Skin of body (tissue), 2 donors: ENCODE results near the gene ZBTB7C. TPM values are rescaled to one million over a fixed set of nuclear protein-coding genes. Genes with fewer than 3 reads are reported as not detected.
A peak's percentile ranks its signal among the peaks of the same experiment; 100 is the strongest.

ENCODE experiments used
- DNase-seq: peaks from one replicate; lab custom pipeline; 2025; lab: John Stamatoyannopoulos, UW
- total RNA-seq: library from RNA; depleted of rRNA; stranded (reverse); fragments of >200 nt; gene quantifications from one replicate; pipeline ENCODE4 v1.2.3, GENCODE V29; 2014

Gene ZBTB7C
- total RNA-seq, 1 donor from 2014 or later, result 6.3 TPM

- DNase-seq, result peak; percentile 10
Measured at GRCh38 chr18:48072428-48073204, 336.6 kb downstream of the ZBTB7C start.

DNA sequence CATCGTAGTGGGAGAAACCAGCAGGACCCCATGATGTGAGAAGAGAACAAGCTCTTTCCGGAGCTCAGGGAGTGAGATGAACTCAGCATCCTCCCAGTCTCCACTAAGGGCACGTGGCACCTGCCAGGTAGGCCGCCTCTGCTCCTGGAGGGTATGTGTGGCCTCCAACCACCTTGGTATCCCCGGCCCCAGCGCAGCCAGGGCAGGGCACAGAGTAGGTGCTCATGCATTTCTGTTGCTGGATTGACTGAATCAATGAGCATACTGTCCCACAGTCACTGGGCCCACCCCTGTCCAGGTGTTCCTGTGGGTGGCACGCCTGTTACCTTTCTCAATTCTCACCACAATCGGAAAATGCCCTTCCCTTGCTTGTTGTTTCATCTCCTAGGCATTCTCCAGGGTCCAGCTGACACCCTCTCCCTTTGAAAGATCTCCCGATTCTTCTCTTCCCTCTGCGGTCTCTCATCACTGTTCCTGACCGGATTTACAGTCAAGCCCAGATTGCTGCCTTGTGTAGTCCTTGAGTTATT, 340.2 kb downstream of the ZBTB7C start:
- DNase-seq, result no peak

- no peak for DNase-seq
Measured at GRCh38 chr18:48066225-48066652, 342.9 kb downstream of the ZBTB7C start.

GRCh38 chr18:48065601-48065995, 343.6 kb downstream of the ZBTB7C start:
- DNase-seq, result no peak

GRCh38 chr18:48064978-48065600, 344.1 kb downstream of the ZBTB7C start:
- DNase-seq, result no peak

DNA sequence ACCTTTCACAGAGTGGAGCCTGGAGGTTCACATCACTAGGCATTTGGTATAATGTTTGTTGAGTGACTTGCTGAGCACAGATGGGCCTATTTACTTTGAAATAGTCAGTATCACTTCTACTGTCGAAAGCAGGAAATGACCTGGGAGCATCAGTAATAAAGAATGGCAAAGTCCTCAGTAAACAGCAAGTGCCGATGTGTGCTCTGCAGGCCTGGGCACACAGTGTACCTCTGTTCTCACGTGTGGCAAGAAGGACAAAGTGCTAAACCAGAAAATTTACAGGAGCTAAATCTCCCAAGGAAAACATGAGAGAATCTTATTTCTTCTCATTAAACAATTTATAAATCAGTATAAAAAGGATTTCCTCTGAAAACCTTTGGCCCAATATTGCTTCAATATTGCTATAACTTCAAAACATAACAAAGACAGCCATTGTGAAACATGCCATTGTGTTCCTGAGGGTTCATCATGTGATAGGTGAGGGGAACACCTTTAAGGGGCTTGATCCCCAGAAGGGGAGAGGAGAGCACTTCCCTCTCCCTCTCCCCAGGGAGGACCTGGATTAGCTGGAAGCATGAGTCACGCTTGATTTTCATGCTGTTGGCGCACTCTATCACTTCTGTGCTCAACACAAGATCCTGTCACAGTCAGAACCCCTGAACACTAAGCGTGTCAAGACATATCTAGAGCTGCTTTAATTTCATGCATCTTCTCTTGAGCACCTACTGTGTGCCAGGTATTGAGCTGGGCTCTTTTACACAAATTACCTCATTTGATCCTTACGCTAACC, 347.2 kb downstream of the ZBTB7C start:
- DNase-seq, result no peak

GRCh38 chr18:48060970-48061369, 348.2 kb downstream of the ZBTB7C start:
- no peak for DNase-seq

GRCh38 chr18:48060346-48060745, 348.8 kb downstream of the ZBTB7C start:
- DNase-seq, result no peak

DNA sequence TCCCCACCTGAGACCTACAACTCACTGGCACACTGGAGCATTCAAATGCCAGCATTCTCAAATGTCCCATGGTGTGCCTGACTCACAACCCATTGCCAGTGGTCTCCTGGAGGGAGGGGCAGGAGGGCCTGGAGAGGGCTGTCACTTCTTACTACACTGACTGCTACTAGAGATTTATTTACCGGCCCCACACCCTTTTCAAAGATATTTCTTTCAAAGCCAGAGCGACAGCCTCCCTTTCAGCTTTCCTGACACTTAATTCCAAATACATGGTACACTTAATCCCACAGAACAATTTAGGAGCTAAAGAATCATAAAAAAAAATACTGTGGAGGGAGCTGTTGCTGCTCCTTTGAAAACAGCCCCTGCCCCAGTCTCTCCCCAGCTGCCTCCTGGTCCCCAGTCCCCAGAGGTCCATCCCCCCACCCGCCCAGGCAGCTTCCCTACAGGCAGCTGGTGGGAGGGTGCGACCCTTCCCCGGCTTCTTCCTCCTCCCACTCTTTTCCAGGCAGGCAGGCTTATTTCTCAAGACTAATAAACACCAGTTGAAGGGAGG, 349.6 kb downstream of the ZBTB7C start:
- no peak for DNase-seq

GRCh38 chr18:48058486-48058885, 350.7 kb downstream of the ZBTB7C start:
- DNase-seq, result no peak

- no peak for DNase-seq
Measured at GRCh38 chr18:48057018-48057417, 352.2 kb downstream of the ZBTB7C start.

DNA sequence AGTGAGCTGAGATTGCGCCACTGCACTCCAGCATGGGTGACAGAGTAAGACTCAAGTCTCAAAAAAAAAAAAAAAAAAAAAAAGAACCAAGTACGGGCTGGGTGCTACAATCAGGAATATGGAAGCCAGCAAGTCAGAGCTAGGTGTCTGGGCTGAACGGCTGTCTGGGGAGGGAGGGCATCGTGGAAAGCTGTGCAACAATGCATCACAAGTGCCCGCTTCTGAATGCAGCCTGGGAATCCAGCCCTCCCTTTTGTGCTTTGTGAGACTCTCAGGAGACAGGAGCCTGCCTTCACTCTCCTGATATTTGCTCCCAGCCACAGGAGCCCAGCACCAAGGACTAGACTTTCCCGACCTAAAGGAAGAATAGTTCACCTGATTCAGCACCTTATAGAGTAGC, 353.8 kb downstream of the ZBTB7C start:
- no peak for DNase-seq

- no peak for DNase-seq
Measured at GRCh38 chr18:48053881-48054816, 355.0 kb downstream of the ZBTB7C start.

- no peak for DNase-seq
Measured at GRCh38 chr18:48052842-48053241, 356.3 kb downstream of the ZBTB7C start.

DNA sequence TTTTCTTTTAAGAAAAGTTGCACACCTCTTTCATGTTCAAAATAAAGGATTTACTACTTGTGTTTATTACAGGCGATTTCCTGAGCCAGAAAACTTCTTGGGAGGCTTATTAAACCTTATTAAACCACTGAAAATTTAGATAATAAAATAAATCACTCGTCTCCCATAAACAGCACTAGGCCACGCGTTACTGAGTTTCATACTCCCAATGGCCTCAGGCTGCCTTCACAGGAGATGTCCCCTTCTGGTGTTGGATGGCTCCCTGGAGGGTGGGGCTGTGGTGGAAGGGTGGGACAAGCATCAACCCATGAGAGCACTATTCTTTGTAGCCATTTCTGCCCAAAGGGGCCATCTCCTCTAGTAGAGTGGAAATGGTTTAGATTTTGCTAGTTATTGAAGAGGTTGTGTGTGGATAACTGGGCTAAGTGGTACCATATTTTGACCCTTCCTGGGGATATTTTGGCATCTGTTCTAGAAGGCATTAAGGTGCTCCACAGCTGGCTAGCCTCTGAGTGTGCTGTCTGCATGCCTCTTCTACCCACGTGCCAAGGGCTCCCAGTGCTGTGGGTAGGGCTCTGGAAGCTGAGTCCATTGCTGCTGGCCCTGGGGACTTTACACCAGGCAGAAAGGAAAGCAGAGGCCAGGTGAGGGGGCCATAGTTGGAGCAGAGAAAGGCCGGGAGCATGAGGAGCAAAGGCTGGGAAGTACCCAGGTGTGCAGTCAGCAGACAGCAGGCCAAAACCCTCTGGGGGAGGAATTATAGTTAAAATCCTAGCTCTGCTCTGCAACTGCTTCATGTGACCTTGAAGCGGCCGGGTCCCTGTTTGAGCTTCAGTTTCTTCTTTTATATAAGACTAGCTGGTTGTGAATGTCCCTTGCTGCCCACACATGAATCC, 357.0 kb downstream of the ZBTB7C start:
- DNase-seq, result no peak

GRCh38 chr18:48050176-48050575, 359.0 kb downstream of the ZBTB7C start:
- no peak for DNase-seq

- DNase-seq, result no peak
Measured at GRCh38 chr18:48049757-48050156, 359.4 kb downstream of the ZBTB7C start.

- DNase-seq, result no peak
Measured at GRCh38 chr18:48048251-48048650, 360.9 kb downstream of the ZBTB7C start.

DNA sequence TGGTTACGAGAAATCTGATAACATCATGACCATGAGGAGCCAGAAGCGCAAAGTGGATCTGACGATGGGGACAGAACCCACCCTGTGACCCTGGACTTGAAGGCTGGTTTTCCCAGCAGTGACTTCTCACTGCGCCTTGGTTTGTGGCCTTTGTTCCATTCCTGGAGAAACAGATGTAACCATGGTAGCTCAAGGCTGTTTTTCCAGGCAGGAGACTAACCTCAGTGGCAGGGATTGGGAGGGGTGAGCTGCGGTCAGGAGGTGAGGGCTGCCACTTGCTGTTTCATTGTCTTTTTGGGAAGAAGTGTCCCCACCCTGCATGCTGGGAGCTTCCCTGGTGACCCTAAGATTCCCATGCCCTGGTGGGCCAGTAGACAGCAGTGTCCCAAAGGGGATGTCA, 362.3 kb downstream of the ZBTB7C start:
- no peak for DNase-seq

DNA sequence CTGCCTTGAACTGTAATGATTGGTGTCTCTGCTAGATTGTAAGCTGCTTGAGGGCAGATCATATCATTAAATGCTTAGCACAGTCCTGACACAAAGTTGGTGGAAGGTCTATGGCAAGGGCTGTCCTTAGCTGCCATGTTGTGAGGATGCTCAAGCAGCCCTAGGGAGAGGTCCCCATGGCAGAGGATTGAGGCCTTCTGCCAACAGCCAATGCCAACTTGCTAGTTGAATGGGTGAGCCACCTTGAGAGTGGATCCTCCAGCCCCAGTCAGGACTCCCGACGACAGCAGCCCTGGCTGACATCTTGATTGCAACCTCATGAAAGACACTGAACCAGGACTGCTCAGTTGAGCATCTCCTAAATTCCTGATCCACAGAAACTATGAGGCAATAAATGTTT, 363.4 kb downstream of the ZBTB7C start:
- DNase-seq, result no peak
